Tibial artery (tissue), 4 donors: ENCODE results near the gene NIPAL4.
A peak's percentile ranks its signal among the peaks of the same experiment; 100 is the strongest.

Source experiments
- DNase-seq, 2 donors: peaks; one replicate each; pipeline ENCODE4 v3.0.0-alpha.2; 2019
- H3K27ac ChIP-seq, 2 donors: fragments of 200-600 bp; sonication (generic) in 1 of 2; 1 replicate in 1 of 2; 2 replicates in 1 of 2; pipeline ENCODE4 v1.5.1; 2018 to 2019; ENCODE audit warnings: mild to moderate bottlenecking in 1 of 2
- H3K27me3 ChIP-seq, 2 donors: fragments of 200-600 bp; sonication (generic) in 1 of 2; one replicate each; pipeline versions ENCODE4 v1.5.1 to v1.6.0; 2016 to 2019
- H3K36me3 ChIP-seq, 3 donors: fragments of 200-600 bp; sonication (generic) in 2 of 3; one replicate each; pipeline ENCODE4 v1.5.1; 2016 to 2019; ENCODE audit warnings: mild to moderate bottlenecking in 2 of 3
- H3K4me1 ChIP-seq, 4 donors: fragments of 200-600 bp; sonication (generic) in 2 of 4; 1 replicate in 3 of 4; 2 replicates in 1 of 4; pipeline ENCODE4 v1.5.1; 2016 to 2019
- H3K4me3 ChIP-seq, 2 donors: fragments of 200-600 bp; sonication (generic) in 1 of 2; 1 replicate in 1 of 2; 2 replicates in 1 of 2; pipeline ENCODE4 v1.5.1; 2018 to 2019; ENCODE audit warnings: mild to moderate bottlenecking in 2 of 2
- H3K9me3 ChIP-seq, 3 donors: fragments of 200-600 bp; sonication (generic) in 1 of 3; one replicate each; pipeline ENCODE4 v1.5.1; 2016 to 2019
- CTCF ChIP-seq, 2 experiments: fragments of 200-600 bp in 1 of 2; fragments of 450-650 bp in 1 of 2; IDR thresholded peaks; one replicate each; pipeline ENCODE4 v1.5.1; 2017 to 2019; ENCODE audit warnings: antibody characterized with exemption in 2 of 2, mild to moderate bottlenecking in 1 of 2, moderate library complexity in 1 of 2
- intact Hi-C: fragments of 100-400 bp; cut with DNase I; formaldehyde crosslinking; loops from one replicate; pipeline ENCODE4 v1.15.0; 2023; ENCODE audit warnings: low total_unique reads

NIPAL4 gene

GRCh38 chr5:157506066-157506590 lies 46.1 kb downstream of the NIPAL4 start:
- no peak overlapping the region for H3K4me3 ChIP-seq
- H3K9me3 ChIP-seq = no peaks in the 10 kb centered on the region
- intact Hi-C loops = loop anchor here (5.0 kb wide), 1 partner anchor 71 kb away; the partner anchor contains the start of gene ADAM19
- TF ChIP-seq CTCF (IDR thresholded peaks at IDR 0.05) = no peak
- peaks cover 20 to 43% (median 43%) of the 10 kb centered on the region in 3 donors for H3K36me3 ChIP-seq
- DNase-seq = no peak
- H3K27ac ChIP-seq = no peak overlapping the region
- no peaks in the 10 kb centered on the region for H3K27me3 ChIP-seq
- peaks cover 0 to 5% (median 5%) of the 10 kb centered on the region in 4 donors for H3K4me1 ChIP-seq

- no peak for TF ChIP-seq CTCF (IDR thresholded peaks at IDR 0.05)
- peak in 1 of 2 donors; percentile 64 for DNase-seq
- H3K4me3 ChIP-seq = no peak overlapping the region
- H3K27me3 ChIP-seq = no peaks in the 10 kb centered on the region
- H3K36me3 ChIP-seq = peaks cover 20 to 42% (median 32%) of the 10 kb centered on the region in 3 donors
- H3K4me1 ChIP-seq = peaks cover 0 to 16% (median 13%) of the 10 kb centered on the region in 4 donors
- no peaks in the 10 kb centered on the region for H3K9me3 ChIP-seq
- intact Hi-C loops = loop anchor here (5.0 kb wide), 1 partner anchor 70 kb away; the partner anchor contains the start of gene ADAM19
- no peak overlapping the region for H3K27ac ChIP-seq
Observed at GRCh38 chr5:157506981-157507780, 47.2 kb downstream of the NIPAL4 start.

- H3K9me3 ChIP-seq = no peaks in the 10 kb centered on the region
- no peak for TF ChIP-seq CTCF (IDR thresholded peaks at IDR 0.05)
- H3K36me3 ChIP-seq = peaks cover 15 to 36% (median 22%) of the 10 kb centered on the region in 3 donors
- H3K27ac ChIP-seq = peak overlapping the region in 1 of 2 donors; percentile 26
- H3K4me1 ChIP-seq = peaks cover 3 to 30% (median 27%) of the 10 kb centered on the region in 4 donors
- peak in 1 of 2 donors; percentile 48 for DNase-seq
- H3K4me3 ChIP-seq = no peak overlapping the region
- H3K27me3 ChIP-seq = no peaks in the 10 kb centered on the region
- intact Hi-C loops = loop anchor here (5.0 kb wide), 1 partner anchor 68 kb away; the partner anchor contains the start of gene ADAM19
Observed at GRCh38 chr5:157509093-157509492, 49.1 kb downstream of the NIPAL4 start.

GRCh38 chr5:157509587-157509986 lies 49.6 kb downstream of the NIPAL4 start:
- Histone ChIP-seq H3K36me3 (peaks cover 11 to 31% (median 17%) of the 10 kb centered on the region in 3 donors), H3K4me3 (no peak overlapping the region), H3K9me3 (no peaks in the 10 kb centered on the region), H3K4me1 (peaks cover 3 to 34% (median 28%) of the 10 kb centered on the region in 4 donors), H3K27ac (peak overlapping the region in 1 of 2 donors; percentile 26), H3K27me3 (no peaks in the 10 kb centered on the region)
- intact Hi-C loops = loop anchor here (5.0 kb wide), 1 partner anchor 68 kb away; the partner anchor contains the start of gene ADAM19
- DNase-seq = no peak
- TF ChIP-seq CTCF (IDR thresholded peaks at IDR 0.05) = no peak

GRCh38 chr5:157510682-157511081 lies 50.7 kb downstream of the NIPAL4 start:
- intact Hi-C loops = no loop called here
- Histone ChIP-seq H3K27ac (peak overlapping the region; percentile 61 to 63), H3K9me3 (no peaks in the 10 kb centered on the region), H3K27me3 (no peaks in the 10 kb centered on the region), H3K36me3 (peaks cover 9 to 22% (median 11%) of the 10 kb centered on the region in 3 donors), H3K4me1 (peaks cover 3 to 45% (median 31%) of the 10 kb centered on the region in 4 donors), H3K4me3 (no peak overlapping the region)
- TF ChIP-seq CTCF (IDR thresholded peaks at IDR 0.05) = no peak
- DNase-seq = no peak
